Measurements from ENCODE around the gene ECE2. TPM values are rescaled to one million over a fixed set of nuclear protein-coding genes. Genes with fewer than 3 reads are reported as not detected.

Gene ECE2
- total RNA-seq, 3 donors from 2014 or later (not counting 1 experiment from before 2014, with no cell fraction given) = not detected

DNA sequence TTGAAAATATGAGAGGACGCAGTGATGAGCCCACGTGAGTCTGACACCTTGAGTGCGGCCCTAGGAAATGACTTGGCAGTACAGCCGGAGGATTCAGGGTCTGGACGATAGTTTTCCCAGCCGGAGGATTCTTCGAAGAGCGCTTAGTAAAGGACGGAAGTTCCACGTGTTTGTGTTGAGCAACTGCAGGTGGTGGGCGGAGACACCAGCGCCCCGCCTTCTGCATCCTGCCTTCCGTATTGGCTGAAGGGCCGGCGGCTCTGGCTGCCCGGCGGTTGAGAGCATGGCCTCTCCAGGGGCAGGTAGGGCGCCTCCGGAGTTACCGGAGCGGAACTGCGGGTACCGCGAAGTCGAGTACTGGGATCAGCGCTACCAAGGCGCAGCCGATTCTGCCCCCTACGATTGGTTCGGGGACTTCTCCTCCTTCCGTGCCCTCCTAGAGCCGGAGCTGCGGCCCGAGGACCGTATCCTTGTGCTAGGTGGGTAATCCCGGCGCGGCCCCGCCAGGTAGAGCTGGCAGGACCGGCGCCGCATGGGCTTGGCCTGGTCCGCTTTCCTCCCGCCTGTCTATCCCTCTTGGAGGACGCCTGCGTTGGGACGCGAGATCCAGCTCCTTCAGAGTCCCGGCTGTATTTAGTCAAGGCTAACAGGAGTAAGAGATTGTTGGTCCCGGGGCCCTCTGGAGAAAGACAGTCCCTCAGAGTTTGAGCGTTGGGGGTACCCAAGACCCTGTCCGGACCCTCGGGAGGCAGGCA lies 26.2 kb upstream of the ECE2 start, which contains the start of gene EEF1AKMT4:
Gene EEF1AKMT4, plus strand, starts transcription at position 261 of the 755 bp plus-strand sequence. Its CDS starts 23 bp downstream, at position 284.
- Mint-ChIP-seq H3K27me3 (ENCODE audit: low read depth in 2 of 2) (no peaks in the 10 kb centered on the region), H3K4me3 (peak within 1 kb of the TSS; percentile 100), H3K27ac (peak within 1 kb of the TSS; percentile 94 to 99), H3K4me1 (peaks cover 21 to 23% of the 10 kb centered on the region in 2 donors), H3K9me3 (no peaks in the 10 kb centered on the region), H3K36me3 (peaks cover 8% of the 10 kb centered on the region)
- intact Hi-C loops (cut with micrococcal nuclease) = loop anchor here (1.0 to 10.0 kb wide), 7 partner anchors 22 to 355 kb away; partner anchors contain the start of genes AP2M1, EIF2B5 and PSMD2
- H3K9me3 ChIP-seq (ENCODE audit: control insufficient read depth, insufficient read depth, low read length) = no peaks in the 10 kb centered on the region
- peaks cover 20% of the 10 kb centered on the region for H3K4me1 ChIP-seq (ENCODE audit: control insufficient read depth, insufficient read depth, low read length)
- DNase-seq (peak; percentile 93 to 98), ATAC-seq (peak; percentile 86 to 92 (median 88))
- H3K27ac ChIP-seq (ENCODE audit: low read length) = peak within 1 kb of the TSS; percentile 62
- H3K27me3 ChIP-seq (ENCODE audit: control insufficient read depth, insufficient read depth, low read length) = no peaks in the 10 kb centered on the region
- peaks cover 11% of the 10 kb centered on the region for H3K36me3 ChIP-seq (ENCODE audit: control insufficient read depth, insufficient read depth, low read length)
- TF ChIP-seq, protein P1, sequence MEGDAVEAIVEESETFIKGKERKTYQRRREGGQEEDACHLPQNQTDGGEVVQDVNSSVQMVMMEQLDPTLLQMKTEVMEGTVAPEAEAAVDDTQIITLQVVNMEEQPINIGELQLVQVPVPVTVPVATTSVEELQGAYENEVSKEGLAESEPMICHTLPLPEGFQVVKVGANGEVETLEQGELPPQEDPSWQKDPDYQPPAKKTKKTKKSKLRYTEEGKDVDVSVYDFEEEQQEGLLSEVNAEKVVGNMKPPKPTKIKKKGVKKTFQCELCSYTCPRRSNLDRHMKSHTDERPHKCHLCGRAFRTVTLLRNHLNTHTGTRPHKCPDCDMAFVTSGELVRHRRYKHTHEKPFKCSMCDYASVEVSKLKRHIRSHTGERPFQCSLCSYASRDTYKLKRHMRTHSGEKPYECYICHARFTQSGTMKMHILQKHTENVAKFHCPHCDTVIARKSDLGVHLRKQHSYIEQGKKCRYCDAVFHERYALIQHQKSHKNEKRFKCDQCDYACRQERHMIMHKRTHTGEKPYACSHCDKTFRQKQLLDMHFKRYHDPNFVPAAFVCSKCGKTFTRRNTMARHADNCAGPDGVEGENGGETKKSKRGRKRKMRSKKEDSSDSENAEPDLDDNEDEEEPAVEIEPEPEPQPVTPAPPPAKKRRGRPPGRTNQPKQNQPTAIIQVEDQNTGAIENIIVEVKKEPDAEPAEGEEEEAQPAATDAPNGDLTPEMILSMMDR (IDR thresholded peaks at IDR 0.05) = no peak
- H3K4me3 ChIP-seq (ENCODE audit: low read length) = peak within 1 kb of the TSS; percentile 76
- under 1% methylated on average over 54 of the region's 54 CpGs for WGBS (ENCODE audit: insufficient coverage)

DNA sequence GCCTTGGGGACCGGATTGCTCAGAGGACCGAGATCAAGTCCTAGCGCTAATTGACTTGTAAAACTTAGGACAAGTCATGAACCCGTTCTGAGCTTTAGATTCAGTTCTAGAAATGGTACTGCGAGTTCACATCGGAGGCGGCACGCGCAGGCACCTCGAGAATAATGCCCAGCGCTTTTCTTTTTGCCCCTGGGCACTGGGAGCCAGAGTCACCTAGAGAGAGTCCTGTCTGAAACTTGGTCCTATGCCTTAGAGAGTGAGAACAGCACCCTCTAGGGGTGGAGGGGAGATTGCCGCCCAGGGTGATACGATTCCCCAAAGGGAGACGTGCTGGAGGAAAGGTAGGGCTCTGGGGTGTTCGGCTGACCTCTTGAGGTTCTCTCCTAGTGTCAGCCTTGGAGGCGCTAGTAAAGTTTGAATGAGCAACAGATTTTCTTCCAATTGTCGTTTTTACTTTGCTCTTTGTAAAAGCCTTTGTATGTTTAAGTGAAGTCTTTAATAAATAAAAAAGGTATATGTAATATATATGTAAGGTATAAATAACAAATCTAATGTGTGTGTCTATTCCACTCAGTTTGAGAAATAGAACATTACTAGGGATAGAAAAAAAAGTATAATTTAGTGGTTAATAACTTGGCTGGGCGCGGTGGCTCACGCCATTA lies 25.5 kb upstream of the ECE2 start:
- TF ChIP-seq, protein P1 (IDR thresholded peaks at IDR 0.05) = peak; percentile 93
- Histone ChIP-seq H3K9me3 (ENCODE audit: control insufficient read depth, insufficient read depth, low read length) (no peaks in the 10 kb centered on the region), H3K27me3 (ENCODE audit: control insufficient read depth, insufficient read depth, low read length) (no peaks in the 10 kb centered on the region), H3K36me3 (ENCODE audit: control insufficient read depth, insufficient read depth, low read length) (peaks cover 4% of the 10 kb centered on the region), H3K27ac (ENCODE audit: low read length) (peak overlapping the region; percentile 22), H3K4me3 (ENCODE audit: low read length) (peak overlapping the region; percentile 76), H3K4me1 (ENCODE audit: control insufficient read depth, insufficient read depth, low read length) (peaks cover 20% of the 10 kb centered on the region)
- intact Hi-C loops (cut with micrococcal nuclease) = loop anchor here (1.0 kb wide), 2 partner anchors 23 to 49 kb away; partner anchors contain the start of gene PSMD2
- no peaks in the 10 kb centered on the region for H3K9me3 Mint-ChIP-seq
- H3K4me1 Mint-ChIP-seq = peaks cover 17 to 21% of the 10 kb centered on the region in 2 donors
- H3K4me3 Mint-ChIP-seq = peak overlapping the region; percentile 100
- H3K36me3 Mint-ChIP-seq = peaks cover under 1% of the 10 kb centered on the region
- ATAC-seq (peak; percentile 63 to 82 (median 64)), DNase-seq (peak; percentile 82 to 93)
- WGBS (ENCODE audit: insufficient coverage) = 7% methylated on average over 17 of the region's 20 CpGs
- no peaks in the 10 kb centered on the region for H3K27me3 Mint-ChIP-seq (ENCODE audit: low read depth in 2 of 2)
- H3K27ac Mint-ChIP-seq = peak overlapping the region; percentile 94 to 99

GRCh38 chr3:184255291-184256039 lies 20.4 kb upstream of the ECE2 start:
- Histone ChIP-seq H3K9me3 (ENCODE audit: control insufficient read depth, insufficient read depth, low read length) (no peaks in the 10 kb centered on the region), H3K4me1 (ENCODE audit: control insufficient read depth, insufficient read depth, low read length) (peaks cover 6% of the 10 kb centered on the region), H3K27ac (ENCODE audit: low read length) (no peak overlapping the region), H3K4me3 (ENCODE audit: low read length) (no peak overlapping the region), H3K27me3 (ENCODE audit: control insufficient read depth, insufficient read depth, low read length) (peaks cover 3% of the 10 kb centered on the region), H3K36me3 (ENCODE audit: control insufficient read depth, insufficient read depth, low read length) (no peaks in the 10 kb centered on the region)
- Mint-ChIP-seq H3K27ac (no peak overlapping the region), H3K9me3 (no peaks in the 10 kb centered on the region), H3K4me3 (no peak overlapping the region), H3K27me3 (ENCODE audit: low read depth in 2 of 2) (peaks cover 0 to 5% of the 10 kb centered on the region in 2 donors), H3K4me1 (peaks cover 4 to 10% of the 10 kb centered on the region in 2 donors), H3K36me3 (no peaks in the 10 kb centered on the region)
- 96% methylated on average over 3 of the region's 3 CpGs for WGBS (ENCODE audit: insufficient coverage)
- TF ChIP-seq, protein P1 (IDR thresholded peaks at IDR 0.05) = no peak
- intact Hi-C loops (cut with micrococcal nuclease) = no loop called here
- DNase-seq (no peak), ATAC-seq (no peak)

Measured in natural killer cell (primary cell).